ENCODE data around the gene ARHGAP22. TPM values are rescaled to one million over a fixed set of nuclear protein-coding genes. Genes with fewer than 3 reads are reported as not detected.

ARHGAP22 gene
- 1.9 TPM for total RNA-seq (ENCODE audit: unreplicated experiment)
- long read RNA-seq: 0 reads

- Mint-ChIP-seq H3K4me3 (ENCODE audit: unreplicated experiment) (no peak within 1 kb of the TSS), H3K27me3 (ENCODE audit: unreplicated experiment) (peaks cover 5% of the 10 kb centered on the region), H3K27ac (ENCODE audit: unreplicated experiment) (no peak within 1 kb of the TSS), H3K36me3 (ENCODE audit: low read depth, unreplicated experiment) (no peaks in the 10 kb centered on the region), H3K4me1 (ENCODE audit: unreplicated experiment) (peaks cover 8% of the 10 kb centered on the region), H3K9me3 (ENCODE audit: unreplicated experiment) (no peaks in the 10 kb centered on the region)
- TF ChIP-seq CTCF (IDR thresholded peaks at IDR 0.05; ENCODE audit: unreplicated experiment): no peak
- DNase-seq (ENCODE audit: low spot score): peak; percentile 26
Measured at GRCh38 chr10:48604991-48605508, at the start of gene ARHGAP22. Gene ARHGAP22, minus strand, starts transcription at chr10:48605073. Its CDS starts 277 bp downstream, at chr10:48604796.

- Mint-ChIP-seq H3K27ac (ENCODE audit: unreplicated experiment) (no peak overlapping the region), H3K4me3 (ENCODE audit: unreplicated experiment) (no peak overlapping the region), H3K9me3 (ENCODE audit: unreplicated experiment) (no peaks in the 10 kb centered on the region), H3K27me3 (ENCODE audit: unreplicated experiment) (peaks cover 3% of the 10 kb centered on the region), H3K36me3 (ENCODE audit: low read depth, unreplicated experiment) (no peaks in the 10 kb centered on the region), H3K4me1 (ENCODE audit: unreplicated experiment) (peaks cover 3% of the 10 kb centered on the region)
- DNase-seq (ENCODE audit: low spot score): no peak
- TF ChIP-seq CTCF (IDR thresholded peaks at IDR 0.05; ENCODE audit: unreplicated experiment): no peak
Measured at GRCh38 chr10:48653944-48654698, 49.2 kb upstream of the ARHGAP22 start.

GRCh38 chr10:48653347-48653746 lies 48.5 kb upstream of the ARHGAP22 start:
- H3K4me1 Mint-ChIP-seq (ENCODE audit: unreplicated experiment): peaks cover 3% of the 10 kb centered on the region
- H3K36me3 Mint-ChIP-seq (ENCODE audit: low read depth, unreplicated experiment): no peaks in the 10 kb centered on the region
- H3K9me3 Mint-ChIP-seq (ENCODE audit: unreplicated experiment): no peaks in the 10 kb centered on the region
- DNase-seq (ENCODE audit: low spot score): no peak
- no peak overlapping the region for H3K4me3 Mint-ChIP-seq (ENCODE audit: unreplicated experiment)
- H3K27ac Mint-ChIP-seq (ENCODE audit: unreplicated experiment): no peak overlapping the region
- H3K27me3 Mint-ChIP-seq (ENCODE audit: unreplicated experiment): peaks cover 3% of the 10 kb centered on the region
- TF ChIP-seq CTCF (IDR thresholded peaks at IDR 0.05; ENCODE audit: unreplicated experiment): no peak

- Mint-ChIP-seq H3K27ac (ENCODE audit: unreplicated experiment) (no peak overlapping the region), H3K27me3 (ENCODE audit: unreplicated experiment) (peaks cover 6% of the 10 kb centered on the region), H3K9me3 (ENCODE audit: unreplicated experiment) (no peaks in the 10 kb centered on the region), H3K36me3 (ENCODE audit: low read depth, unreplicated experiment) (no peaks in the 10 kb centered on the region), H3K4me1 (ENCODE audit: unreplicated experiment) (peaks cover 3% of the 10 kb centered on the region), H3K4me3 (ENCODE audit: unreplicated experiment) (no peak overlapping the region)
- DNase-seq (ENCODE audit: low spot score): no peak
- no peak for TF ChIP-seq CTCF (IDR thresholded peaks at IDR 0.05; ENCODE audit: unreplicated experiment)
Measured at GRCh38 chr10:48652344-48652743, 47.5 kb upstream of the ARHGAP22 start.

GRCh38 chr10:48651839-48652238 lies 47.0 kb upstream of the ARHGAP22 start:
- no peak overlapping the region for H3K4me3 Mint-ChIP-seq (ENCODE audit: unreplicated experiment)
- no peak for DNase-seq (ENCODE audit: low spot score)
- H3K27me3 Mint-ChIP-seq (ENCODE audit: unreplicated experiment): peaks cover 6% of the 10 kb centered on the region
- H3K9me3 Mint-ChIP-seq (ENCODE audit: unreplicated experiment): no peaks in the 10 kb centered on the region
- H3K36me3 Mint-ChIP-seq (ENCODE audit: low read depth, unreplicated experiment): no peaks in the 10 kb centered on the region
- peaks cover 3% of the 10 kb centered on the region for H3K4me1 Mint-ChIP-seq (ENCODE audit: unreplicated experiment)
- no peak for TF ChIP-seq CTCF (IDR thresholded peaks at IDR 0.05; ENCODE audit: unreplicated experiment)
- H3K27ac Mint-ChIP-seq (ENCODE audit: unreplicated experiment): no peak overlapping the region
